ENCODE results near the gene LRFN3. TPM values are rescaled to one million over a fixed set of nuclear protein-coding genes. Genes with fewer than 3 reads are reported as not detected.
"Not testable (repeated sequence)": the region's sequence is repeated elsewhere in the genome, so short reads cannot be mapped to it uniquely, and the experiment has no call there.

Gene LRFN3
- total RNA-seq, 1 experiment from 2014 or later: 10.2 TPM

DNA sequence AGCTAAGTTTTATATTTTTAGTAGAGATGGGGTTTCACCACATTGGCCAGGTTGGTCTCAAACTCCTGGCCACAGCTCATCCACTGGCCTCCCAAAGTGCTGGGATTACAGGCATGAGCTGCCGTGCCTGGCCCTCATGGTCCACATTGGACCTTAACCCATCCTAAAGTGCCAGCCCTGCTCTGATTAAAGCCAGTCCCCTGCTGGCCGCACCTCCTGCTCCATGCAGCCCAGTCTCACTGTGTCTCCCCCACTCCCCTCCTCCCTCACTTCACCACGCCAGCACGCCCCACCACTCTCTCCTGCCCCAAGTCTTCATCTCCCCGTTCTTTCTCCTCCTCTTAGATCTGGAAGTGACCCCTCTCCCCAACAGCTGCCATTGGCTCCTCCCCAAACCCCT is 42.1 kb downstream of the LRFN3 start:
- CTCF ChIA-PET: interaction anchor here (0.6 kb wide), 1 partner anchor 260 kb away, joined by 3 read pairs; no protein-coding TSS in a partner anchor
- Histone ChIP-seq H3K36me3 (ENCODE audit: control insufficient read depth, insufficient read depth, low read length) (no peaks in the 10 kb centered on the region), H3K4me1 (no peaks in the 10 kb centered on the region), H3K27me3 (replicated peaks; ENCODE audit: control insufficient read depth, insufficient read depth, low read length) (no peaks in the 10 kb centered on the region), H3K4me3 (ENCODE audit: low read depth, low read length) (no peak overlapping the region), H3K9me3 (no peaks in the 10 kb centered on the region)
- BruUV-seq (replicated peaks): no TSS peak
- Mint-ChIP-seq H3K27me3 (ENCODE audit: insufficient read depth, unreplicated experiment) (peaks cover 13% of the 10 kb centered on the region), H3K4me3 (ENCODE audit: unreplicated experiment) (no peak overlapping the region), H3K27ac (ENCODE audit: unreplicated experiment) (no peak overlapping the region), H3K9me3 (ENCODE audit: unreplicated experiment) (no peaks in the 10 kb centered on the region), H3K36me3 (ENCODE audit: insufficient read depth, unreplicated experiment) (no peaks in the 10 kb centered on the region), H3K4me1 (ENCODE audit: low read depth, unreplicated experiment) (no peaks in the 10 kb centered on the region)
- DNase-seq: no peak
- intact Hi-C loops (cut with micrococcal nuclease; ENCODE audit: unreplicated experiment): no loop called here
- POLR2A ChIA-PET: no interaction called here
- TF ChIP-seq, protein P1, sequence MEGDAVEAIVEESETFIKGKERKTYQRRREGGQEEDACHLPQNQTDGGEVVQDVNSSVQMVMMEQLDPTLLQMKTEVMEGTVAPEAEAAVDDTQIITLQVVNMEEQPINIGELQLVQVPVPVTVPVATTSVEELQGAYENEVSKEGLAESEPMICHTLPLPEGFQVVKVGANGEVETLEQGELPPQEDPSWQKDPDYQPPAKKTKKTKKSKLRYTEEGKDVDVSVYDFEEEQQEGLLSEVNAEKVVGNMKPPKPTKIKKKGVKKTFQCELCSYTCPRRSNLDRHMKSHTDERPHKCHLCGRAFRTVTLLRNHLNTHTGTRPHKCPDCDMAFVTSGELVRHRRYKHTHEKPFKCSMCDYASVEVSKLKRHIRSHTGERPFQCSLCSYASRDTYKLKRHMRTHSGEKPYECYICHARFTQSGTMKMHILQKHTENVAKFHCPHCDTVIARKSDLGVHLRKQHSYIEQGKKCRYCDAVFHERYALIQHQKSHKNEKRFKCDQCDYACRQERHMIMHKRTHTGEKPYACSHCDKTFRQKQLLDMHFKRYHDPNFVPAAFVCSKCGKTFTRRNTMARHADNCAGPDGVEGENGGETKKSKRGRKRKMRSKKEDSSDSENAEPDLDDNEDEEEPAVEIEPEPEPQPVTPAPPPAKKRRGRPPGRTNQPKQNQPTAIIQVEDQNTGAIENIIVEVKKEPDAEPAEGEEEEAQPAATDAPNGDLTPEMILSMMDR (IDR thresholded peaks at IDR 0.05; ENCODE audit: insufficient read depth in 1 of 2, low read depth in 1 of 2, low read length in 1 of 2, severe bottlenecking in 1 of 2, unreplicated experiment in 1 of 2): no peak

DNA sequence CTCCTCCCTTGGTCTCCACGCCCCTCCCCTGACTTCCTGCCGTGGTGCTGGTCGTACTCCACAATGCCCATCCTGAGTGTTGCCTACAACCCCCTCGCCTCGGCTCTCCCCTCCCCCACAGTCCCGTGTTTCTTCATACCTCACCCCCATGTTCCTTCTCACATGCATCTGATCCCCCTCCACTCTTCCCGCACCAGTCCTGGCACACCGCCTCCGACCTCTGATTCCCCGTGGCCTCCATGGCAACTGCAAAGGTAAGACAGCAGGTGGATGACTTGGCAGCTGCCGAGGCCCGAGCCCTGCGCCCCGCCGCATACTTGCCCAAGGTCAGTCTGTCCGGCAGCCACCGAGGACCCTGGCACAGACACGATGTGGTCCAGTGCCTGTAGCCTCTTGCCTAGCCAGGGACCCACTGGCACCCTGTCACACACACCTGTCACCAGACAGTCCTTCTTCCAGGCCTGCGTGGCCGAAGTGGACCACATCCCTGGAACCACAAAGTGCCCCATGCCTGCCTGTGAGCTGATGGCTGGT is 42.7 kb downstream of the LRFN3 start:
- intact Hi-C loops (cut with micrococcal nuclease; ENCODE audit: unreplicated experiment): no loop called here
- CTCF ChIA-PET: interaction anchor here (0.6 to 0.7 kb wide), 2 partner anchors 260 to 870 kb away, joined by 3 read pairs; no protein-coding TSS in a partner anchor
- Mint-ChIP-seq H3K27ac (ENCODE audit: unreplicated experiment) (no peak overlapping the region), H3K9me3 (ENCODE audit: unreplicated experiment) (no peaks in the 10 kb centered on the region), H3K4me3 (ENCODE audit: unreplicated experiment) (no peak overlapping the region), H3K4me1 (ENCODE audit: low read depth, unreplicated experiment) (no peaks in the 10 kb centered on the region), H3K27me3 (ENCODE audit: insufficient read depth, unreplicated experiment) (peaks cover 11% of the 10 kb centered on the region), H3K36me3 (ENCODE audit: insufficient read depth, unreplicated experiment) (no peaks in the 10 kb centered on the region)
- BruUV-seq (replicated peaks): no TSS peak
- no peak overlapping the region for H3K4me3 ChIP-seq (ENCODE audit: low read depth, low read length)
- DNase-seq: no peak
- H3K27me3 ChIP-seq (replicated peaks; ENCODE audit: control insufficient read depth, insufficient read depth, low read length): no peaks in the 10 kb centered on the region
- H3K4me1 ChIP-seq: no peaks in the 10 kb centered on the region
- POLR2A ChIA-PET: no interaction called here
- TF ChIP-seq, protein P1 (IDR thresholded peaks at IDR 0.05; ENCODE audit: insufficient read depth in 1 of 2, low read depth in 1 of 2, low read length in 1 of 2, severe bottlenecking in 1 of 2, unreplicated experiment in 1 of 2): no peak
- no peaks in the 10 kb centered on the region for H3K9me3 ChIP-seq
- H3K36me3 ChIP-seq (ENCODE audit: control insufficient read depth, insufficient read depth, low read length): no peaks in the 10 kb centered on the region

- H3K27ac Mint-ChIP-seq (ENCODE audit: unreplicated experiment); H3K4me1 ChIP-seq; DNase-seq; POLR2A ChIA-PET; H3K9me3 ChIP-seq; H3K9me3 Mint-ChIP-seq (ENCODE audit: unreplicated experiment); BruUV-seq (replicated peaks); H3K4me3 Mint-ChIP-seq (ENCODE audit: unreplicated experiment); H3K36me3 Mint-ChIP-seq (ENCODE audit: insufficient read depth, unreplicated experiment); intact Hi-C loops (cut with micrococcal nuclease; ENCODE audit: unreplicated experiment); H3K4me3 ChIP-seq (ENCODE audit: low read depth, low read length); H3K27me3 ChIP-seq (replicated peaks; ENCODE audit: control insufficient read depth, insufficient read depth, low read length); H3K36me3 ChIP-seq (ENCODE audit: control insufficient read depth, insufficient read depth, low read length); H3K4me1 Mint-ChIP-seq (ENCODE audit: low read depth, unreplicated experiment): not testable (repeated sequence)
- peaks cover 23% of the 10 kb centered on the region for H3K27me3 Mint-ChIP-seq (ENCODE audit: insufficient read depth, unreplicated experiment)
- CTCF ChIA-PET: interaction anchor here (0.7 kb wide), 1 partner anchor 13 kb away, joined by 7 read pairs; no protein-coding TSS in a partner anchor
These were observed 44.8 kb downstream of the LRFN3 start for GRCh38 chr19:35980997-35981396.

DNA sequence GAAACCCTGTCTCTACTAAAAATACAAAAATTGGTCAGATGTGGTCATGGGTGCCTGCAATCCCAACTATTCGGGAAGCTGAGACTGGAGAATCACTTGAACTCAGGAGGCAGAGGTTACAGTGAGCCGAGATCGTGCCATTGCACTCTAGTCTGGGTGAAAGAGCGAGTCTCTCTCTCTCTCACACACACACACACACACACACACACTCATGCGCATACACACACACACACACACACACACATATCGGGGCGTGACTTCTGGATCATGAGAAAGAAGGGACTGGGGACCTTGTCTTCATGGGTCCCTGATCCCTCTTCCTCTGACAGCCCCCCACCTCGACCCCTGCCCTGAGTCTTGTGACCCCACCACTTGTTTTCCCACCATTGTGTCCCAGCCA is 47.0 kb downstream of the LRFN3 start:
- Histone ChIP-seq H3K27me3 (replicated peaks; ENCODE audit: control insufficient read depth, insufficient read depth, low read length) (peaks cover 2% of the 10 kb centered on the region), H3K9me3 (no peaks in the 10 kb centered on the region), H3K36me3 (ENCODE audit: control insufficient read depth, insufficient read depth, low read length) (no peaks in the 10 kb centered on the region), H3K4me3 (ENCODE audit: low read depth, low read length) (no peak overlapping the region), H3K4me1 (no peaks in the 10 kb centered on the region)
- Mint-ChIP-seq H3K4me1 (ENCODE audit: low read depth, unreplicated experiment) (no peaks in the 10 kb centered on the region), H3K27me3 (ENCODE audit: insufficient read depth, unreplicated experiment) (peaks cover 22% of the 10 kb centered on the region), H3K9me3 (ENCODE audit: unreplicated experiment) (no peaks in the 10 kb centered on the region), H3K27ac (ENCODE audit: unreplicated experiment) (no peak overlapping the region), H3K4me3 (ENCODE audit: unreplicated experiment) (no peak overlapping the region), H3K36me3 (ENCODE audit: insufficient read depth, unreplicated experiment) (no peaks in the 10 kb centered on the region)
- TF ChIP-seq, protein P1 (IDR thresholded peaks at IDR 0.05; ENCODE audit: insufficient read depth in 1 of 2, low read depth in 1 of 2, low read length in 1 of 2, severe bottlenecking in 1 of 2, unreplicated experiment in 1 of 2): no peak
- POLR2A ChIA-PET: no interaction called here
- intact Hi-C loops (cut with micrococcal nuclease; ENCODE audit: unreplicated experiment): no loop called here
- no peak for DNase-seq
- BruUV-seq (replicated peaks): no TSS peak
- CTCF ChIA-PET: no interaction called here
